C4-2B (cell line): ENCODE data around the gene CEP85.
"Not testable (repeated sequence)": the region's sequence is repeated elsewhere in the genome, so short reads cannot be mapped to it uniquely, and the experiment has no call there.

ENCODE experiments used
- H3K27ac ChIP-seq: fragments of 450-650 bp; 2 replicates; pipeline ENCODE4 v1.5.1; 2017
- CTCF ChIP-seq: fragments of 450-650 bp; conservative IDR thresholded peaks from 2 replicates; pipeline ENCODE4 v1.5.1; 2017; ENCODE audit warnings: mild to moderate bottlenecking
- ZFX ChIP-seq: fragments of 450-650 bp; IDR thresholded peaks from 2 replicates; pipeline ENCODE4 v1.6.1; 2017

The CEP85 gene

DNA sequence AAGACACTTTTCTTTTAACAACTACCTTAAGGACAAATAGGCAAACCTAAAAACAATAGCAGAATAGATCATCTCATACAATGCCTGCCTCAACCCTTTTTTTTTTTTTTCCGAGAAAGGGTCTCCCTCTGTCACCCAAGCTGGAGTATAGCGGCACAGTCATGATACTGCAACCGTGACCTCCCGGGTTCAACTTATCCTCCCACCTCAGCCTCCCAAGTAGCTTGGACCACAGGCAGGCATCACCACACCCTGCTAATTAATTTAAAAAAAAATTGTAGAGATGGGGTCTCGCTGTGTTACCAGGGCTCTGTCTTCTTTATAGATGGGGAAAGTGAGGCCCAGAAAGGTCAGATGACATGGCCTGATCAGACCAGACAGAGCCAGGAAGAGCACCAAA is 53.8 kb downstream of the CEP85 start:
- no peak overlapping the region for H3K27ac ChIP-seq
- no peak for TF ChIP-seq ZFX
- no peak for TF ChIP-seq CTCF

DNA sequence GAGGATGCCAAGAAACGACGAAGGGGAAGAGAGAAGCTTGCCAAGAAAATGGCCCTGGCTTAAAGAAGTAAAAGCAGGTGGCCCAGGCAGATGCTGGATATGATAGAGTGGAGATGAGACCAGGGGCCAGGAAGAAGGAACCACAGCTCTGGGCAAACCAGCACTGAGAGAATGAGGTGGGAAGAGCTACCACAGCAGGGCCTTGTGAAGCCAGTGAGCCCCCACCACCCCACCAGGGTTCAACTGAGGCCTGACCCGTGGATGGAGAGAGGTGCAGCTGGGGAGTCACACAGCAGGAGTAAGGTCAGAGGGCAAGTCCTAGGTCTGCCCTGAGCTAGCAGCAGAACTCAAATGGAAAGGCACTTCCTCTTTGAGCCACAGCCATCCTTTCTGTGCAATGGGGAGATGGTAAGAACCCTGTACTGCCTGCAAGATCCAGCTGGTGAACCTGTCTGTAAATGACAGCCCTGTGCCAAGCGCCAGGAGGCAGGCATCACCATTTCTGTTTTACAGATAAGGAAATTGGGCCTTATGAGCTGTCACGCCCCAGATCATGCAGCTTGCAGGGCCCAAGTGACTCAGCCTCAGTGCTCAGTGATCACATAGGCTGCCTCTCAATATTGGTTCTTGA is 54.4 kb downstream of the CEP85 start:
- TF ChIP-seq ZFX = no peak
- TF ChIP-seq CTCF = no peak
- H3K27ac ChIP-seq = no peak overlapping the region

DNA sequence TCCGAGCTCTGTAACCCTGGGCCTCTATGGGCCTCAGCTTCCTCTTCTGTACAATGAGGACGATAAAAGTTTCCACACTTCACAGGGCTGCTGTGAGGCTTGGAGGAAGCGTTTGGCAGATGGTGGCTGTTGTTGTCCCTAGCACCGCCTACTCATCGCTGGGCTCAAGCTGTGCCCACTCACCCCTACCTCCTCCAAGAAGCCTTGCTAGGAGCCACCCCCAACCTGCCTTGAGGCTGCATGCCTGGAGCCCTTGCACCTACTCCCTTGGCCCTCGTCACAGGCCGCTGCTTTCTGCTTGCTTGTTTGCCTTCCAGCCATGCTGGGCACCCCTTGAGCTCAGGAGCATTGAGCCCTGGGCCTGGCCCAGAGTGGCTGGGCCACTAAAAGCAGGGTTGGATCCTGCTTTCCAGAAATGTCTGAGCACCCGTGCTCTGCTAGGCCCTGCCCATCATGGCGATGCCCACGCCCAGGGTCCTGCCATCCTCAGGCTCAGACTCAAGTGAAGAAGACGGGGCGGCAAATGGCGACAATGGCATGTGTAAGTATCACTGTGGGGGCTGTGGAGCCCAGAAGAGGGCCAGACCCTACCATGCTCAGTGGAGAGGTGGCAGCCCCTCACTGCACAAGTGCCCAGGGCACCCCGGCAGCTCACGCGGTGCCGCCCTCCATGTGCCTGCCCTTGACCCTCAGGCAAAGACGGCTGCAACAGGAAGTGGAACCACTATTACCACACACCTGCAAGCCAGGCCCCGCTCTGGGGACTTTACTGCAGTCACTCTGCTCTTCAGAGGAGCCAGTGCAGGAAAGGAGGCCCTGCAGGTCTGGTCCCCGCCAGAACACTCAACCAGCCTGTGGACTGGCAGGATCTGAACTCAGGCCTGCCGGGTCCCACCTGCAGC is 55.4 kb downstream of the CEP85 start:
- no peak for TF ChIP-seq ZFX
- no peak for TF ChIP-seq CTCF
- H3K27ac ChIP-seq = no peak overlapping the region

DNA sequence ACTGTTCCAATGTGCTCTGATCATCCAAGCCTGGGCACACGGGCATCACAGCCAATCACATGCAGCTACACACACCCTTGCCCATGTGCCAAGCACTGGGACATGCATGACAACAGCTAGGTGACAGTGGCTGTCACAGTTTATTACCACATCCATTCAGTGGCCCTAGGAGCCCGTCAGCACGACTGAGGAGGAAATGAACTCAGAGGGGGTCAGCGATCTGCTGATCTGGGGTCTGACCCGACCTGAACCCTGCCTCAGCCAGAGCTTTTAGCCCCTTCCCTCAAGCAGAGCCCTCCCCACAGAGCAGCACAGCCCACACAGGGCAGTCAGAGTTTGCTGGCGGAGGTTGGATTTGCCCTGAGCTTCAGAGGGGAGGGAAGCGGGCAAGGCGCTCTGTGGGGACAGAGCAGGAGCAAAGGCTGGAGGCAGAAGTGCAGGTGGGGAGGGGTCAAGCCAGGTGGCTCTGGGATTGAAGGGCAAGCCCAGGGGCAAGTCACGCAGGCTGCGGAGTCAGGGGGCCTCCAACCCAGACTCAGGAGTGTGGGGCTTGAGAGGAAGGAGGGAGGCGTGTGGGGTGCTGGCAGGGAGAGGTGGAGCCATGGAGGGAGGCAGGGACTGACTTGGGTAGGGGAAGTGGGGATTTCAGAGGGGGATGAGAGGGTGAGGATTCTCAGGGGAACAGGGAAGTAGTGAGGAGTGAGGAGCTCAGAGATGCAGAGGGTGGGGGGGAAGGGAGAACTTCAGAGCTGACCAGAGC is 56.3 kb downstream of the CEP85 start:
- no peak overlapping the region for H3K27ac ChIP-seq
- TF ChIP-seq ZFX (no peak), CTCF (no peak)

DNA sequence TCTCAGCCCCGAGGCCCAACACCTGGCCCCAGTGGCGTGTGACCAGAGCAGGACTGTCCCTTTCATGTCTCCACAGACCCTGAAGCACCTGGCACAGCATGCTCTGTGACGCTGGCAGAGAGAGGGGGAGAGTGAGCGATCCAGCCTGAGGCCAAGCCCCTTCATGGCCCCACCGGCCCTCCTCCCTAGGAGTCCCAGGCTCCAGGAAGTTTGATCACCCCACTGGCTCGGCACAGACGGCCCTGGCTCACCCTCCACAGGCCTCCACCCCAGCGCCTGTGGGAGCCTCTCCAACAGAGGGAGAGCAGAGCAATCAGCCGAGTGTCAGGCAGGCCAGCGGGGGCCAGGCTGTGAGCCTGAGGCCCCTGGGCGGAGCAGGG is 56.9 kb downstream of the CEP85 start:
- TF ChIP-seq ZFX = no peak
- TF ChIP-seq CTCF = no peak
- no peak overlapping the region for H3K27ac ChIP-seq

DNA sequence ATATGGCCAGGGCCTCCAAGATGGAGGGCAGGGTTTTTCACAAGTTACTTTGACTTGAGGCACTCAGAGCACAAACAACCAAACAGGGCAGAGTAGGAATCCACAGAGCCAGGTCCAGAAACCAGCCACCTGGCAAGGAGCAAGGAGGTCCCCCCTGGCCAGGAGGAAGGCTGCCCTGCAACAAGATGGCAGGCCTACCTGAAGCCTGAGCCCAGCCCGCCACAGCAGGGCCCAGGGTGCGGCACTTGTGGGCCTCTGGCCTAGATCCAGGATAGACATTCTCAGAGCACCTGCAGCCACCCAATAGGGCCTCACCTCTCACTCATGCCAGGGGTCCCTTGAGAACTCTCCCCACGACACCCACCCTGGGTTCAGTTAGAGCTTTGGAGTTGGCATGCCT is 57.4 kb downstream of the CEP85 start:
- TF ChIP-seq CTCF = no peak
- TF ChIP-seq ZFX = no peak
- H3K27ac ChIP-seq = no peak overlapping the region

- H3K27ac ChIP-seq = no peak overlapping the region
- TF ChIP-seq ZFX (no peak), CTCF (no peak)
Observed at GRCh38 chr1:26291939-26292338, 57.9 kb downstream of the CEP85 start.

DNA sequence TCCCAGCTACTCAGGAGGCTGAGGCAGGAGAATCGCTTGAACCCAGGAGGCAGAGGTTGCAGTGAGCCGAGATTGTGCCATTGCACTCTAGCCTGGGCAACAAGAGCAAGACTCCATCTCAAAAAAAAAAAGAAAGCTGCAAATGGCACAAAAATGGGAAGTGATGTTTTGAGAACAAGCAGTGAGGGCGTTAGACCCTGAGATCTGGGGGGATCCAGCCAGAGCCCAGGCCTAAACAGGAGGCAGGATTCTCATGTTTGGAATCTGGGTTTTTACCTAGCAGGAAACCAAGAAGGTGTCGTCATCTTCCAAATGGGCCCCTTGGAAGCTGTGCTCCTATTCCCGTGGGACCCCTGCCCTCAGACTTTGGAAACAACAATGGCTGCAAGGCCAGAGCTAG is 58.7 kb downstream of the CEP85 start:
- not testable (repeated sequence) for H3K27ac ChIP-seq
